HEK293T (cell line): Measurements from ENCODE around the gene RNF20.
A peak's percentile ranks its signal among the peaks of the same experiment; 100 is the strongest.

Experiments used
- CTCF ChIA-PET: fragments of 350-600 bp; formaldehyde crosslinking; extraction: SDS; loops from one replicate; lab custom pipeline; 2021; ENCODE audit warnings: antibody characterized with exemption, inconsistent platforms; lab: Yijun Ruan, JAX
- POLR2A ChIA-PET: fragments of 350-600 bp; formaldehyde crosslinking; extraction: SDS; loops from one replicate; lab custom pipeline; 2020; ENCODE audit warnings: antibody characterized with exemption, inconsistent platforms; lab: Yijun Ruan, JAX
- DNase-seq: peaks from one replicate; pipeline ENCODE4 v3.0.0; 2012; ENCODE audit warnings: mixed read lengths; ENCODE audit errors: extremely low spot score
- ARNT ChIP-seq: fragments of 450-650 bp; IDR thresholded peaks from 2 replicates; pipeline ENCODE4 v1.6.1; 2017; ENCODE audit warnings: mild to moderate bottlenecking
- BHLHE40 ChIP-seq: fragments of 450-650 bp; IDR thresholded peaks from 2 replicates; pipeline ENCODE4 v1.6.1; 2016; ENCODE audit warnings: mild to moderate bottlenecking, moderate library complexity, borderline replicate concordance
- CTBP1 ChIP-seq: fragments of 450-650 bp; IDR thresholded peaks from 2 replicates; pipeline ENCODE4 v1.6.1; 2016; ENCODE audit warnings: borderline replicate concordance
- ELF4 ChIP-seq: fragments of 450-650 bp; IDR thresholded peaks from 2 replicates; pipeline ENCODE4 v1.6.1; 2017; ENCODE audit warnings: antibody characterized with exemption
- FOXA1 ChIP-seq: fragments of 450-650 bp; IDR thresholded peaks from 2 replicates; pipeline ENCODE4 v1.6.1; 2016; ENCODE audit warnings: mild to moderate bottlenecking
- FOXK2 ChIP-seq: fragments of 450-650 bp; IDR thresholded peaks from 2 replicates; pipeline ENCODE4 v1.6.1; 2016; ENCODE audit warnings: mild to moderate bottlenecking
- FOXM1 ChIP-seq: fragments of 450-650 bp; IDR thresholded peaks from 2 replicates; pipeline ENCODE4 v1.6.1; 2017; ENCODE audit warnings: mild to moderate bottlenecking, borderline replicate concordance
- HDGF ChIP-seq: fragments of 450-650 bp; IDR thresholded peaks from 2 replicates; pipeline ENCODE4 v1.6.1; 2017; ENCODE audit warnings: antibody characterized with exemption, borderline replicate concordance
- L3MBTL2 ChIP-seq: fragments of 450-650 bp; conservative IDR thresholded peaks from 2 replicates; pipeline ENCODE4 v1.6.1; 2016; ENCODE audit warnings: mild to moderate bottlenecking
- LEF1 ChIP-seq: fragments of 450-650 bp; IDR thresholded peaks from 2 replicates; pipeline ENCODE4 v1.6.1; 2017; ENCODE audit warnings: mild to moderate bottlenecking, borderline replicate concordance
- NFRKB ChIP-seq: fragments of 450-650 bp; IDR thresholded peaks from 2 replicates; pipeline ENCODE4 v1.6.1; 2016; ENCODE audit warnings: mild to moderate bottlenecking, moderate library complexity
- SP1 ChIP-seq: fragments of 450-650 bp; IDR thresholded peaks from 2 replicates; pipeline ENCODE4 v1.6.1; 2017
- SUZ12 ChIP-seq: fragments of 450-650 bp; IDR thresholded peaks from 2 replicates; pipeline ENCODE4 v1.6.1; 2016; ENCODE audit warnings: mild to moderate bottlenecking
- TARDBP ChIP-seq: fragments of 450-650 bp; IDR thresholded peaks from 2 replicates; pipeline ENCODE4 v1.6.1; 2016
- ZNF384 ChIP-seq: fragments of 450-650 bp; IDR thresholded peaks from 2 replicates; pipeline ENCODE4 v1.6.1; 2016
- TF ChIP-seq, protein P1 (sequence below): fragments of 450-650 bp; IDR thresholded peaks from 2 replicates; pipeline ENCODE4 v1.6.1; 2016

RNF20 gene

GRCh38 chr9:101561740-101562139 is 28.1 kb downstream of the RNF20 start:
- no peak for DNase-seq
- CTCF ChIA-PET: no interaction called here
- POLR2A ChIA-PET: no interaction called here
- TF ChIP-seq, protein P1, sequence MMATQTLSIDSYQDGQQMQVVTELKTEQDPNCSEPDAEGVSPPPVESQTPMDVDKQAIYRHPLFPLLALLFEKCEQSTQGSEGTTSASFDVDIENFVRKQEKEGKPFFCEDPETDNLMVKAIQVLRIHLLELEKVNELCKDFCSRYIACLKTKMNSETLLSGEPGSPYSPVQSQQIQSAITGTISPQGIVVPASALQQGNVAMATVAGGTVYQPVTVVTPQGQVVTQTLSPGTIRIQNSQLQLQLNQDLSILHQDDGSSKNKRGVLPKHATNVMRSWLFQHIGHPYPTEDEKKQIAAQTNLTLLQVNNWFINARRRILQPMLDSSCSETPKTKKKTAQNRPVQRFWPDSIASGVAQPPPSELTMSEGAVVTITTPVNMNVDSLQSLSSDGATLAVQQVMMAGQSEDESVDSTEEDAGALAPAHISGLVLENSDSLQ: no peak
- no peak for TF ChIP-seq L3MBTL2
- TF ChIP-seq ZNF384: no peak
- TF ChIP-seq ARNT: no peak
- no peak for TF ChIP-seq ELF4
- TF ChIP-seq LEF1: no peak
- no peak for TF ChIP-seq BHLHE40
- no peak for TF ChIP-seq NFRKB
- no peak for TF ChIP-seq FOXK2
- no peak for TF ChIP-seq FOXA1
- TF ChIP-seq SUZ12: no peak
- TF ChIP-seq FOXM1: no peak
- TF ChIP-seq CTBP1: no peak
- no peak for TF ChIP-seq TARDBP
- TF ChIP-seq SP1: no peak
- no peak for TF ChIP-seq HDGF

DNA sequence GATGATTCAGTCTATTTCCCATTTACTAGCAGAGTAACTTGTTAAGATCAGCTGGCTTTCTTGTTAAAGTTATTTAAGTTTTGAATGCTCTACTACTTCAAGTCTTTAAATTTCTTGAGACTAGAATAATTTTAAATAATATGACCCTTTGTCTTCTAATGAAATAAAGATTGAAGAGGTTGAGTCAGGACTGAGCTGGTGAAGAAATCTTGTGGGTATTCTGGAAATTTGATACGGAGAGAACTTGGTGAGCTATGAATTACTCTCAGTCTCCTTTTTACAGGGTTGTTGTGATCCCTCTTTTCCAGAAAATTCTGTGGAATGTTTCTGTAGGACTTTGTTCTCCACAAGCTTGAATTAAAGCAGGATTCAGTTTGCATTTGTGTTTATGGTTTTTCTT is 29.3 kb downstream of the RNF20 start:
- POLR2A ChIA-PET: no interaction called here
- TF ChIP-seq, protein P1: no peak
- no peak for TF ChIP-seq ARNT
- no peak for DNase-seq
- CTCF ChIA-PET: interaction anchor here (0.6 kb wide), 1 partner anchor 41 kb away, joined by 3 read pairs; no protein-coding TSS in a partner anchor

GRCh38 chr9:101564252-101564651 is 30.6 kb downstream of the RNF20 start:
- CTCF ChIA-PET: interaction anchor here (0.6 kb wide), 1 partner anchor 88 kb away, joined by 3 read pairs; no protein-coding TSS in a partner anchor
- TF ChIP-seq LEF1: no peak
- TF ChIP-seq ZNF384: no peak
- TF ChIP-seq FOXK2: no peak
- POLR2A ChIA-PET: no interaction called here
- no peak for DNase-seq

DNA sequence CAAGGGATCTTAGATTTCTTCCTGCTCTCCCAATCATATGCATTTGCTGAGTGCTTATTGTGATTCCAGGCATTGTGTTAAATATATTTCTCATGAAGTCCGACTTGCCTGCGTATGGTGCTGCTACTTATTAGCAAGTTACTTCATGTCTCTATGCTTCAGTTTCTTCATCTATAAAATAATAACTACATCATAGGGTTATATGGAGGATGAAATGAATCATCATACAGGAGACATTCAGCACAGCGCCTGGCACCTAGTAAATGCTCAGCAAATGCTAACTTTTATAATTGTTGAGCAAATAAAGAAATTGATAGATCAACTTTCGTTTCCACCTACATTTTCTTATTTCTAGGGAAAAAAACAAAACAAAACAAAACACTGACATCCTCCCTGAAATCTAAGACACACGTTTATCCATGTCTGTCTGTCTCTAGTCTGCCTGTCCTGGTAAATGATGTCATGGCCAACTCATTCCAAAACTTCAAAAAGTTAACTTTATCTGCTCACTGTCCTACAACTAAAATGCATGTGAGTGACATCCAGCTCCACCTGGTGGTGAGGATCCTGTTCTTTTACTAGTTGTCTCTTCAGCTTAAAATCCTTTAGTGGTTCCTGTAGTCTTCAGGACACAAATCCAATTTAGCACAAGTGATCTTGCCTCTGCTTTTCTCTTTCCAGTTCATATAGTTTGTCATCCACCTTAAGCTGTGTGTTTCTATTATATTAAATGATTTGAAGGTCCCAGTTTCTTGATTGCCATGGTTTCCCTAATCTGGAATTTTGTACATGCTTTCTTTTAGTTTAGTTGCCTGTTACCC is 33.5 kb downstream of the RNF20 start:
- POLR2A ChIA-PET: no interaction called here
- DNase-seq: peak; percentile 15
- CTCF ChIA-PET: no interaction called here

GRCh38 chr9:101567725-101568350 is 34.2 kb downstream of the RNF20 start:
- POLR2A ChIA-PET: no interaction called here
- TF ChIP-seq BHLHE40 (no peak), ARNT (no peak), L3MBTL2 (no peak), ELF4 (no peak), HDGF (no peak), FOXK2 (no peak), SUZ12 (no peak), FOXM1 (no peak), CTBP1 (no peak), LEF1 (no peak)
- TF ChIP-seq, protein P1: no peak
- no peak for DNase-seq
- CTCF ChIA-PET: no interaction called here

More for the DNA sequence above, 33.5 kb downstream of the RNF20 start:
- no peak for TF ChIP-seq FOXA1
- TF ChIP-seq, protein P1: peak; percentile 58

DNA sequence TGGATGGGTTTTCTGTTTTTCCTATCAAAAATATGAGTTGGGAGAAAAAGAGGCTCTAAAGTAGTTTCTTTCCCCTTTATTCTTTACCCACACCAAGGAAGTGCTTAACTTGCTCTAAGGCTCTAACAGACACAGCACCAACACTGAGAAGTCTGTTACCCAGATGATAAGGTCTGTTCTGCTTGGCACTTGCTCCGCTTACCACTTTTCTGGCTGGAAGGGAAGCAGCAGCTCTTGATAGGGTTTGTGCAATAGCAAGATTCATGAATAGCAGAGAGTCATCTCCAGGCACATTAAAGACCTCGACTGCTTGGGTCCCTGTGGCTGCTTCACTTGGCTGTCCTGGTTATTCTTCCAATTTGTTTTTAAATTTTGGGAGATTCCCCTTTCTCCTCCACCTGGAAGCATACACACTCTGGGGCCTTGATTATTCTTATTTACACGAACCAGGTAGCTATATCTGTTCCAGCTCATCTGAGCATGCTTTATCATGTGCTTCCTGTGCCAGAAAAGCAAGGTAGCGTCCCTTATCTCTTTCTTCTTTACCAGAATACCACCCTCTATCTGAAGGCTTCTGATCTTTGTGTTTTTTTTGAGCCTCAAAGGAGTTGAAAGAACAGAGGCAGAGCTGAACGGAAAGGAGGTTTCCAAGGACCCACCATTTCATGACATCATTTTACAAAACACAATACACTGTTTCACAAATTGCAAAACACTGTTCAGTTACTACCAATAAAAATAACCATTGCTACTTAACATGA is 36.3 kb downstream of the RNF20 start:
- no peak for TF ChIP-seq FOXM1
- DNase-seq: no peak
- CTCF ChIA-PET: interaction anchor here (1.2 kb wide), 1 partner anchor 111 kb away, joined by 3 read pairs; no protein-coding TSS in a partner anchor
- POLR2A ChIA-PET: no interaction called here
